ENCODE results near the gene STK24. TPM values are rescaled to one million over a fixed set of nuclear protein-coding genes. Genes with fewer than 3 reads are reported as not detected.

Gene STK24
- total and polyA plus RNA-seq, 2 experiments from 2014 or later: 83.3 to 98.0 TPM

GRCh38 chr13:98454389-98454881 lies 122.5 kb downstream of the STK24 start:
- H3K36me3 ChIP-seq: peaks cover 21% of the 10 kb centered on the region
- H3K9me3 ChIP-seq (ENCODE audit: low read depth): no peaks in the 10 kb centered on the region
- no peaks in the 10 kb centered on the region for H3K27me3 ChIP-seq
- H3K4me3 ChIP-seq: no peak overlapping the region
- TF ChIP-seq CTCF (IDR thresholded peaks at IDR 0.05; ENCODE audit: low read depth, low read length): no peak
- H3K4me1 ChIP-seq (ENCODE audit: low read depth): peaks cover 10% of the 10 kb centered on the region
- no peak overlapping the region for H3K27ac ChIP-seq
- peak; percentile 20 to 88 for DNase-seq (ENCODE audit: low read depth in 1 of 2, low spot score in 1 of 2)

GRCh38 chr13:98452851-98453843 lies 123.8 kb downstream of the STK24 start:
- TF ChIP-seq CTCF (IDR thresholded peaks at IDR 0.05; ENCODE audit: low read depth, low read length): no peak
- Histone ChIP-seq H3K27me3 (no peaks in the 10 kb centered on the region), H3K36me3 (peaks cover 21% of the 10 kb centered on the region), H3K4me1 (ENCODE audit: low read depth) (peaks cover 10% of the 10 kb centered on the region), H3K9me3 (ENCODE audit: low read depth) (no peaks in the 10 kb centered on the region), H3K4me3 (no peak overlapping the region), H3K27ac (no peak overlapping the region)
- DNase-seq (ENCODE audit: low read depth in 1 of 2, low spot score in 1 of 2): no peak

GRCh38 chr13:98451676-98452470 lies 125.0 kb downstream of the STK24 start:
- peak in 1 of 2 donors; percentile 22 for DNase-seq (ENCODE audit: low read depth in 1 of 2, low spot score in 1 of 2)
- Histone ChIP-seq H3K4me1 (ENCODE audit: low read depth) (peaks cover 10% of the 10 kb centered on the region), H3K36me3 (peaks cover 20% of the 10 kb centered on the region), H3K27ac (no peak overlapping the region), H3K27me3 (no peaks in the 10 kb centered on the region), H3K4me3 (no peak overlapping the region), H3K9me3 (ENCODE audit: low read depth) (no peaks in the 10 kb centered on the region)
- no peak for TF ChIP-seq CTCF (IDR thresholded peaks at IDR 0.05; ENCODE audit: low read depth, low read length)

- Histone ChIP-seq H3K36me3 (peaks cover 12% of the 10 kb centered on the region), H3K4me1 (ENCODE audit: low read depth) (peaks cover 10% of the 10 kb centered on the region), H3K9me3 (ENCODE audit: low read depth) (no peaks in the 10 kb centered on the region), H3K4me3 (no peak overlapping the region), H3K27ac (peak overlapping the region; percentile 36), H3K27me3 (no peaks in the 10 kb centered on the region)
- TF ChIP-seq CTCF (IDR thresholded peaks at IDR 0.05; ENCODE audit: low read depth, low read length): no peak
- DNase-seq (ENCODE audit: low read depth in 1 of 2, low spot score in 1 of 2): peak in 1 of 2 donors; percentile 38
Measured at GRCh38 chr13:98450539-98451111, 126.3 kb downstream of the STK24 start.

- peaks cover 10% of the 10 kb centered on the region for H3K4me1 ChIP-seq (ENCODE audit: low read depth)
- H3K36me3 ChIP-seq: peaks cover 12% of the 10 kb centered on the region
- no peak overlapping the region for H3K4me3 ChIP-seq
- H3K9me3 ChIP-seq (ENCODE audit: low read depth): no peaks in the 10 kb centered on the region
- no peaks in the 10 kb centered on the region for H3K27me3 ChIP-seq
- no peak for TF ChIP-seq CTCF (IDR thresholded peaks at IDR 0.05; ENCODE audit: low read depth, low read length)
- no peak for DNase-seq (ENCODE audit: low read depth in 1 of 2, low spot score in 1 of 2)
- peak overlapping the region; percentile 42 for H3K27ac ChIP-seq
Measured at GRCh38 chr13:98450026-98450425, 126.9 kb downstream of the STK24 start.
